Stimulated activated CD8-positive, alpha-beta memory T cell treated with anti-CD3 and anti-CD28 coated beads, Interleukin-7, amount 100 ng/mL, for 24 hours (primary cell): ENCODE measurements around the gene DPYSL3.

Source experiments
- DNase-seq: peaks from one replicate; pipeline ENCODE4 v3.0.0-alpha.2; 2020; ENCODE audit warnings: low read depth

Gene DPYSL3

DNA sequence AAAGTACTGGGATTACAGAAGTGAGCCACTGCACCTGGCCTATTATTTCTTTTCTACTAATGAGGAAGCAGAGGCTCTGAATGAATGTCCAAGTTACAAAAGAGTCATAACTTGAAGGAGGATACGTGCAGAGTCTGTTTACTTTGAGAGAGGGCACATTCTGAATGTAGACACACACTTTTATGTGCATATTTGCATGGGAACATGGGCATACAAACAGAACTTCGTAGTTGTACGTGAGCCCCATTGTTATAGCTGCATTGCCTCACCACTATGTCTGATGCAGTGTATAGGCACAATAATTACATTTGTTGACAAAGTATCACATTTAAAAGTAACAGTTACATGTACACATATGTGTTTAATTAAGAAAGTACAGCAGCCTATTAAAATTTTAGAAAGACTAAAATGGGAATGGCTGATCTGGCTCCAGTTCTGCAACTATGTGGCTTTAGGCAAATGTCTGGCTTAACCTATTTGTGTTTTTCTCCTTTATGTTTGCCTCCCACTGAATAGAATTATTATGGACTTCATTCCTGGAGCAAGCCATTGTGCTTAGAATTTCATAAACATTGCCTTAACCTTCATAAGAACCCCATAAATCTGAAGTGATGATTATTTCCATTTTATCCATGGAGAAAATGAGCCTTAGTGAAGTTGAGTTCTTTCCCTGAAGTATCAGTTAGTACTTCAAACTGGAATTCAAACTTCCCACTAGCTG, 3.0 kb upstream of the DPYSL3 start:
- DNase-seq, result no peak

- no peak for DNase-seq
Observed at GRCh38 chr5:147510885-147511284, 1.0 kb upstream of the DPYSL3 start.

GRCh38 chr5:147509041-147509709, 693 bp downstream of the DPYSL3 start:
- DNase-seq, result no peak

DNA sequence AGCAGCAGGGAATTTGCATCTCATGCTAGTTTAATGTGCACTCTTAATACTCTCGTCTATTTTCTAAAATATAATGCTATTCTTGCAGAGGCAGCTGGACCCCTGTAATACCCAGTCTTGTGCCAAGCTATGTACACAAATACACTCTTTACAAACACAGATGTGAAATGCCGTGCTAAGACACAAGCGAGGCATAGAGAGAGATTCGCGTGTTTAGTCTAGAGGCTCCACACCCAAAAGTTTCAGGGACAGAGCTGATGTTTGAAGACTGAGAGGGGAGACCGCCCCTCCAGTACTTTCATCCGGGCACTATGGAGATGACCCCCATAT, 1.2 kb downstream of the DPYSL3 start:
- no peak for DNase-seq

DNA sequence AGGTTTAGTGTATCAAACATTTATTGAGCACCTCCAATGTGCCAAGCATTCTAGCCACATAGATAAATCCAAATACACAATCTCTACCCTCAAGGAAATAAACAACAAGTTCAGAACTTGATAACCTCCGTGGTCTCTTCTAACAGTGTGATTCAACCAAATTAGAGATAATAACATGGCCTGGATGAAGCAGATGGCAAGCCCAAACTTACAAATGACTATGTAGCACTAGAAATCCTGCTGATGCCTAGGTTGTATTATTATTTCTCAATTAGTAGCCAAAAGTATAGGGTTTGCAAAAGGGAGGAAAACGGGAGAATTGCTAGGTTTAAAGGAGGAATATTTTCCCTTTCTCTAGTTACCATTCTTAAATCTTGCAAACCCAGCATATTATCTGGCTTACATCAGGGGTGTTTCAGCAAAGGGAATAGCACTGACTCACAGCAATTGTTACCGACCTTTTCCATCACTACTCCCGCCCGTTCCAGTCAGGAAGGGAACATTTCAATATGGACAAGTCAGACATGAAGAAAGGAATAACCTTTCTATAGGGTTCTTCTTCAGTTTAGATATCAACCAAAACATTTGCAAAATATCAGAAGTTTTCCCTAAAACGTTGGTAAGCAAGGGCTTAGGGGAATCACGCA, 2.3 kb downstream of the DPYSL3 start:
- no peak for DNase-seq

- no peak for DNase-seq
Observed at GRCh38 chr5:147504535-147504934, 5.3 kb downstream of the DPYSL3 start.

DNA sequence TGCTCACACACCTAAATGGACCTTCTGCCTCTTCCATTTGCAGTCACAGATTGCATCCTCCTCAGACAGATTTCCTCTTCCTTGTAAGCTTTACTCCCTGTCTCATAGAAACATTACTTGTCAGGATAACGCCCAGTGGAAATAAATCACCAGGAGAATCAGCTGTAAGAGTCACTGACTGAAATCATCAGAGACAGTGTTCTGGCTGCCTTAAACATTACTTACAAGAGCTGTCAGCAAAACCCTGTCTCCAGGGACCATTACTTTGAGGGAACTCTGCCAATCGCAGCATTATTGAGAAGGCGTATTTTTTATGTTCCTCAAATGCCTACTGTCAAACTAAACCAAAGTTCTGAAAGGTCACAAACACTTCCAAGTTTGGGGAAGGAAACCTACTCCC, 5.9 kb downstream of the DPYSL3 start:
- DNase-seq, result no peak

GRCh38 chr5:147490989-147491388, 18.9 kb downstream of the DPYSL3 start:
- no peak for DNase-seq

- DNase-seq, result no peak
Observed at GRCh38 chr5:147487031-147487750, 22.7 kb downstream of the DPYSL3 start.

- no peak for DNase-seq
Observed at GRCh38 chr5:147485814-147486213, 24.1 kb downstream of the DPYSL3 start.

DNA sequence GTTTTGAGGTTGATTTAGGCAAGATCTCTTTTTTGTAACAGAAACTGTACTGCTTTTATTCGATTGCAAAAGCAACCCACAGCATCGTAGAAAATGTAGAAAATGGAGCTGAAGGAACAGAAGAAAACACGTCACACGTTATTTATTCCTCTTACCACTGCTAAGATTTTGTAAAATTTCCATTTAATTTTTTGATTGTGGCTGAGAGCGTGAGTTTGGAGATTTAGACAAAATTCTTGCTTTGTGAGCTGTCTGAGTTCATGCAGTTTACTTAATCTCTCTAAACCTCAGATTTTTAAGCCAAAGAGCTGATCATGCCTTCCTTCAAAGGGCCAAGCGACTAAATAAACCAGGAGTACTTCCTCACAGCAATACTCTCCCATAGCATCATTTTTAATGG, 24.8 kb downstream of the DPYSL3 start:
- DNase-seq, result no peak

- no peak for DNase-seq
Observed at GRCh38 chr5:147484708-147485020, 25.2 kb downstream of the DPYSL3 start.

DNA sequence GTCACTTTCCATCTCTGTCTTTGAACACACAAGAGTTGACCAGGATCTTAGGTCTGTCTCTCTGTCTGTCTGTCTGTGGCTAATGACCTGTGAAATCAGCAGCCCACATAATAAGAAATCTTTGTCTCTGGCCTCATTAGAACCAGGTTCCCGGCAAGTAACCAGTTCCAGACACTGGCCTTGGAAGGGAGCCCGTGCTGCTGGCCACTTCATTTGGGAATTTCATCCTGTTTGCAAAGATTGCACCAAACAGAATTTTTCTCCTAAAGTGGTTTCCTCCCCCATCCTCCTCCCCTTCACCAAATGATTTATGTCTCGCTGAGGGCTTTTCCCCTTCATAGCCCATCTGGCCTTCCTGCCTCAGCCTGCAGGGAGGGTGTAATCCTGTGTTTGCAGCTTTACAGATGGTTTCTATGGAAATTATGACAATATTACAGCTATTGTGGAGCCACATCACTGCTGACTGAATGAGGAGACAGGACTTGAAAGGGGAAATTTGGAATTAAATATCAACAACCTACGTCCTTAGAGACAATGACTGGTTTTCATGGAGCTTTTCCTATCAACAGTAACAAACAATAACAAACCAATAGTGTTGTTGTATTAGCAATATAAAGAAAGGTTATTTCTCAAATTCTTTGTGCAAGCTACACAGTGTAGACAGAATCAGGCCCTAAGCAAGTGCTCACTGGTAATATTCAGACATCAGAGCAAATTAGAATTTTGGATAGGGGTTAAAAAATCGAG, 25.7 kb downstream of the DPYSL3 start:
- no peak for DNase-seq

- no peak for DNase-seq
Observed at GRCh38 chr5:147483188-147483790, 26.6 kb downstream of the DPYSL3 start.

DNA sequence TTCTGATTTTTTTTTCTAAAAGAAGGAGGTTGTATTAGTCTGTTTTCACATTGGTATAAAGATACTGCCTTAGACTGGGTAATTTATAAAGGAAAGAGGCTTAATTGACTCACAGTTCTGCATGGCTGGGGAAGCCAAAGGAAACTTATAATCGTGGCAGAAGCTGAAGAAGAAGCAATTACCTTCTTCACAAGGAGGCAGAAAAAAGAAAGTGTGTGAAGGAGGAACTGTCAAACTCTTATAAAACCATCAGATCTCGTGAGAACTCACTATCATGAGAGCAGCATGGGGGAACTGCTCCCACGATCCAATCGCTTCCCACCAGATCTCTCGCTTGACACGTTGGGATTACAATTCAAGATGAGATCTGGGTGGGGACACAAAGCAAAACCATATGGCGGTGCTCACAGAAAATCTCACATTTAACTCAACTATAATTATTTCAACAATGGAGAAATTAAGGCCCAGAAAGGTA, 27.1 kb downstream of the DPYSL3 start:
- no peak for DNase-seq

DNA sequence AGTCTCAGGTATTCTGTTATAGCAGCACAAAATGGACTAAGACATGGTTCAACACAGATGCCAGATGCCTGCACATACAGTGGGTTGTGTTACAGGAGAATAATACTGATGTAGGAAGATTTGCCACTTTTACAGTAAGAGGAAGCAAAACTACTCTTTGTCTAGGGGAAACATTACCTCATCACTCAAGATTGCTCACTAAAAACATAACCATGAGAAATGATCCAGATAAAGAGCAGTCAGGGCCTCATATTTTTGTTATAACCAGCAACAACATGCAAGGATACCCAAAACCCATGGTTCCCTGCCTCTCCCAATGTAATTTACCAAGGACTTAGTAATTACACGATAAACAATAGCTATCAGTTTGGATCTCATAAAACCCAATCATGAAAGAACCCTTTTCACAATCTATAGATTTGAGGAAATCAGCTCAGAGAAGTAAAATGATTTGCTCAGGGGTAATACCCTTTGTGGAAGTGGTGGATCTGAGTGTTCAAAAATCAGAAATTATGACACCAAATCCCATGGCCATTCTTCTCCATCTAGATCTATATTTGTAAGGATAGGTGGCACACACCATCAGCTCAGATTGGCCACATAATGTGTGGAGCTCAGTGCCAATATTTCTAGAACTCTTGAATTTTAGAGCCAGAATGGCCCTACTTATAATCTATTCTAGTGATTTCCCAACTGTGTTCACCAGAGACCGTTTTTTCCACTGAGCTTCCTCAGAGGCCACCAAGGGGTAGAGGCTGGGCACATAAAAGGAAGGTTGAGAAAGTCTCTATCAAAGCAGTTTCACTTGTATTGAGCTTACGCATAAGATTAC, 27.8 kb downstream of the DPYSL3 start:
- DNase-seq, result no peak

DNA sequence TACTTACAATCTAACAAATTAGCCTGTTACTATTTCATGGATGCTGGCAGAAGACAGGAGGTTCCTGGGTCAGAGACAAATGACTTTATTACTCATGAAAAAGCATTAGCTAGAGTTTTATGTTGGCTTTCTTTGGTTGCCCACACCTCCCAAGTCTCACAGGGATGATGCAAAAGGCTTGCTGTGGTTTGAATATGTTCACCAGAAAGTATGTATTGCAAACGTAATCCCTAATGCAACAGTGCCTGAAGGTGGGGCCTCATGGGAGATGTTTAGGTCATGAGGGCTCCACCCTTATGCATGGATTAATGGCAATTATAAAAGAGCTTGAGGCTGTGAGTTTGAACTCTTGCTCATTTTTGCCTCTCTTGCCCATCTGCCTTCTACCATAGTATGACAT, 28.5 kb downstream of the DPYSL3 start:
- DNase-seq, result no peak

- no peak for DNase-seq
Observed at GRCh38 chr5:147479949-147480348, 29.9 kb downstream of the DPYSL3 start.

GRCh38 chr5:147479444-147479843, 30.4 kb downstream of the DPYSL3 start:
- no peak for DNase-seq

DNA sequence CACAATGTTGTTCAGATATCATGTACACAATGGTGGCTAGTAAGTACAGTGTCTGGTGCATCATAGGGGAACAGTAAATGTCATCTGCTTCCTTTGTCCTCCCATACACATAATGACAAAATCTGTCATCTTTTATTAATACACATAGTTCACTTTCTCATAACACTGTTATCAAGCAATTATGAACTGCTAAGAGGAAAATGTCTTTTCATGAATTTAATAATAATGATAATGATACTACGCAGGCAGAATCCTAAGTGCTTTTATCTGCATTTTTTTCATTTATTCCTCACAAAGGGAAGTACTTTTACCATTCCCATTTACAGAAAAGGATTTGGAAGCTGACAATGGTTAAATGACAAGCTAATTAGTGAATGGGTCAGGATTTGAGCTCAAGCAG, 35.7 kb downstream of the DPYSL3 start:
- no peak for DNase-seq
